Inferior parietal cortex (tissue), 1 donor: Measurements from ENCODE around the gene TCF7L2.

Source experiments
- DNase-seq: peaks from one replicate; pipeline ENCODE4 v3.0.0-alpha.2; 2016; ENCODE audit errors: extremely low spot score

The TCF7L2 gene

GRCh38 chr10:113177936-113178335, 227.9 kb downstream of the TCF7L2 start:
- no peak for DNase-seq

DNA sequence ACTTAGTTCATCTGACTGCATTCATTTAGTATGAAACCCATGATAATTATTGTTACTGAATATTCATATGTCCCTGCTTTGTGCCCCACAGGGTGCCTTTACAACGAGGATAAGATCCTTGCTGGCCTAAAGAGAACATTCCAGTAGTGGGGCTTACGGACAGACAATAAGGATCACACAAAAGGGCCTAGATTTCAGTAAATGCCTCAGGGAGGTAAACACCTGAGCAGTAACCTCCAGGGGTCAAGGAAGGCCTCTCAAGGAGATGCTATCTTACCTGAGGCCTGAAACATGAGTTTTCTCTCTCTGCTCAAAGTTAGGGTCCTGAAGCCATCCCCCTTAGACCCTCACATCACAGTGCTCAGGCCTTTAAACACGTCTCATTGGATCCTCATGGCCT, 228.7 kb downstream of the TCF7L2 start:
- DNase-seq: no peak

GRCh38 chr10:113179265-113179664, 229.2 kb downstream of the TCF7L2 start:
- no peak for DNase-seq

- no peak for DNase-seq
Observed at GRCh38 chr10:113179966-113180365, 229.9 kb downstream of the TCF7L2 start.

DNA sequence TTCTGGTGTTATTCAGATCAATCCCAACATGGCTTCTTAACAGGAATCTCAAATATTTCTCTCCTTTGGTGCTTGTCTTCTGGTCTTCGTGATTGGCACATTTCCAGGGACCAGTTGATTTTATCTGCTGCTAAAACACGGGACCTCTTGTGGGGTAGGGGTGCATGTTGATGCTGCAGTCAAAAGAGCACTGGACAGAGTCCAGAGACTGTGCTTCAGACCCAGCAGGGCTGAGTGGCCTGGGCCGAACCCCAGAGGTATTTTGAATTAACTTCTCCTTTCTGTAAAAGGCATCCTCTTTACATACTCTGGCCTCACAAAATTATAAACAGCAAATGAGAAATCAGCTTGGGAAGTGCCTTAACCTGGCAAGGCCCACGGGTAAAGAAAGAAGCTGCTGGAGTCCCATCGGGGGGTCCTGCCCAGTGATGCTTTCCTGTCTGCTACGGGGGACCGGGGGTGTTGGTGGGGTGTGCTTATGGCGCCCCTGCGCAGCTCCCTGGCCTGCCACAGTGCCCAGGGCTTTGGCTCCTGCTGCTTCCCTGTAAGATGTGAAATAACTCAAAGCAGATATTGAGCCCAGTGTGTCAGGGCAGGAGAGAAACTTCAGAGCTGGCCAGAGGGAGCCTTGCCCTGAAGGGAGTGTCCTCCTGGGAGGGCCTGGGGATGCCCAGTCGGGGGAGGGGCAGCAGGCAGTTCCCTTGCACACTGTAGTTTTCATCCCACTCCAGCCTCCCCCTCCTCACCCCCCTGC, 230.5 kb downstream of the TCF7L2 start:
- no peak for DNase-seq

- no peak for DNase-seq
Observed at GRCh38 chr10:113182154-113182553, 232.1 kb downstream of the TCF7L2 start.

DNA sequence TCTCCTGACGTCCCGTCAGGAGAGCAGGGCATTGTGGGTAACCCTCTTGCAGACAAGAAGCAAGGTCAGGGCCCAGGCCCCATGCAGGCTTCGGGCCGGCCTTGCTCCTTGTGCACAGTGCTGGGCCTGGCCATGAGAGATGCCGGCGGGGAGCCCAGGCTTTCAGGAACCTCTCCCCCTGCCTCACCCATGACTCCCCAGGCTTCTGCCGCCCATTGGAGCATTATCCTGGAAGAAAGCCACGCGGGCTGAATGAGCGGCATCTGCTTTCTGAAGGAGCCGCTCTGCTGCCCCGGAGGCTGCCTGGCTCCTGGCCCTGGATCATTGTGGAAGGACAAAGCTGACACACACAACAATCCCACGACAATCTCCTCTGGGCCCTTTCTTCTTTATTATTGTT, 233.5 kb downstream of the TCF7L2 start:
- no peak for DNase-seq

DNA sequence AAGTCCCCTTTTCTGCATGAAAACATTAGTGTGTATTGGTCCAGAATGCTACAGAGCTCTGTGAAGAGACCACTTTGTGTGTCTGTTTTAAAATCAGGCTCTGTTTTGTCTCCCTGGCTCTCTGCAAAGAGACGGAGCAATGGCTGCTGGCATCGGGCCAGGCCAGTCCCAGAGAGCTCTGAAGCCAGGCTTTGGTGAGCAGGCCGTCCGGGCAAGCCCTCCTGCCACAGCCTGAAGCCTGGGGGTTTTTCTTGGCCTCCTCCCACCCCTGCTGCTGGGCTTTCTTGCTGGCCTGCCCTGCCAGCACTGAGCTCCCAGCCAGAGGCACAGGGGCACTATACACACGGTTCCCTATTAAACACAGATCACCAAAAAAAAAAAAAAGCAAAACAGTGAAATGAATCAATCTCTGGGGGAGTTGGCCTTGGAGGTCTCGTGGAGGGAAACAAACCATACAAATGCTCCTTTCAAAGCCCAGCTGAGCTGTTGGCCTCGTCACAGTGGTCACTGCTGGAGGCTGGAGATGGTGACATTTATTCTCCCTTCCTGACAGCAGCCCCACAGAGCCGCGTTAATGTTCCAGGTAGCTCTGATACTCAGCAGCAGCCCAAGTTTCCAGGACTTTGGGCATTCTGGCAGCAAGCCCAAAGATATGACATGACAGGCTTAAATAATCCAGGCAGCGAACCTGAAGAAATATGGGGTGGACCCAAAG, 237.2 kb downstream of the TCF7L2 start:
- no peak for DNase-seq

GRCh38 chr10:113199459-113199858, 249.4 kb downstream of the TCF7L2 start:
- DNase-seq: no peak

- DNase-seq: no peak
Observed at GRCh38 chr10:113202011-113202410, 252.0 kb downstream of the TCF7L2 start.

DNA sequence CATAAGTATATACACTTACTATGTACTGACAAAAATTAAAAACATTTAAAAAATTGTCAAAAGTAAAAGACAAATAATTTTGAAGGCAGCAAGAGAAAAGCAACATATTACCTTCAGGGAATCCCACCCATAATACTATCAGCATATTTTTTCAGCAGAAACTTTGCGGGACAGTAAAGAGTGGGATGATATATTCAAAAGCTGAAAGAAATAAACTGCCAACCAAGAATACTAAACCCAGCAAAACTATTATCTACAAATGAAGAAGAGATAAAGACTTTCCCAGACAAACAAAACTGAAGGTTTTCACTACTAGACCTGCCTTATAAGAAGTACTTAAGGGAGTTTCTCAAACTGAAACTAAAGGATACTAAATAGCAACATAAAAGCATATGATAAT, 257.9 kb downstream of the TCF7L2 start:
- DNase-seq: no peak

DNA sequence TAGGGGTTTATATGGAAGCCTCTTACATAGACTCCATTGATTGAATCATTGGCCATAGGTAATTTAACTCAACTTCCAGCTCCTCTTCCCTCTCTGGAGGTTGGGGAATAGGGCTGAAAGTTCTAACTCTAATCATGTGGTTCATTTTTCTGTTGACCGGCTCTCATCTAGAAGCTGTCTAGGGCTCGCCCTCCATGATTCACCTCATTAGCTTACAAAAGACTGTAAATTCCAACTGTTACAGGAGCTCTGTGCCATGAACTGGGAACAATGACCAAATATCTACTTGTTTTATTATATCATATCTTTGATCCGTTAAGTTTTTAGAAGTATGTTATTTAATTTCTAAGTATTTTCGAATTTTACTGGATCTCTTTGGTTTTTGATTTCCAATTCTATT, 263.0 kb downstream of the TCF7L2 start:
- no peak for DNase-seq

DNA sequence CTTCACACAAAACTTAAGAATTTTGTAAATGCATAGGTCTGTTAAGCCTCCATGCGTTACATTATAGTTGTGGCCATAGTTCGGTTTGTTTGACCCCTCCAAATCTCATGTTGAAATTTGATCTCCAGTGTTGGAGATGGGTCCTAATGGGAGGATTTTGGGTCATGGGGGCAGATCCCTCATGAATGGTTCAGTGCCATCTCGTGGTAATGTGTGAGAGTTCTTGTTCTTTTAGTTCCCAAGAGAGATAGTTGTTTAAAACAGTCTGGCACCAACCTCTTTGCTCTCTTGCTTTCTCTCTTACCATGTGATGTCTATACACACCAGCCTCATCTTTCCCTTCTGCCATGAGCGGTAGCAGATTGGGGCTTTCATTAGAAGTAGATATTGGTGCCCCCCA, 264.3 kb downstream of the TCF7L2 start:
- no peak for DNase-seq

- no peak for DNase-seq
Observed at GRCh38 chr10:113216102-113216501, 266.1 kb downstream of the TCF7L2 start.
